BLaER1 treated with 17β-estradiol and CSF1 and Interleukin-3, amounts not matched to agents 10 nM and 100 nM (cell line): ENCODE results near the gene PRDX6.

Experiments used
- H3K27ac ChIP-seq, 11 experiments: shearing (Covaris generic); formaldehyde crosslinking; 2 replicates each; pipeline ENCODE4 v1.8.1; 2022
- H3K27me3 ChIP-seq, 11 experiments: shearing (Covaris generic); formaldehyde crosslinking; 2 replicates each; pipeline ENCODE4 v1.8.1; 2022
- H3K36me3 ChIP-seq, 11 experiments: shearing (Covaris generic); formaldehyde crosslinking; 2 replicates each; pipeline ENCODE4 v1.8.1; 2022
- H3K4me1 ChIP-seq, 10 experiments: shearing (Covaris generic); formaldehyde crosslinking; 2 replicates each; pipeline ENCODE4 v1.8.1; 2022
- H3K4me2 ChIP-seq, 11 experiments: shearing (Covaris generic); formaldehyde crosslinking; 2 replicates each; pipeline ENCODE4 v1.8.1; 2022
- H3K4me3 ChIP-seq, 10 experiments: shearing (Covaris generic); formaldehyde crosslinking; 2 replicates each; pipeline ENCODE4 v1.8.1; 2022
- H3K9ac ChIP-seq, 11 experiments: shearing (Covaris generic); formaldehyde crosslinking; 2 replicates each; pipeline ENCODE4 v1.8.1; 2022
- H3K9me3 ChIP-seq, 11 experiments: shearing (Covaris generic); formaldehyde crosslinking; replicated peaks in 1 of 11; 2 replicates each; pipeline ENCODE4 v1.8.1; 2022
- H4K20me1 ChIP-seq, 11 experiments: shearing (Covaris generic); formaldehyde crosslinking; 2 replicates each; pipeline ENCODE4 v1.8.1; 2022
- Cebpa-rat ChIP-seq, 11 experiments: shearing (Covaris generic); IDR thresholded peaks; 2 replicates each; pipeline ENCODE4 v1.8.1; 2022

PRDX6 gene

DNA sequence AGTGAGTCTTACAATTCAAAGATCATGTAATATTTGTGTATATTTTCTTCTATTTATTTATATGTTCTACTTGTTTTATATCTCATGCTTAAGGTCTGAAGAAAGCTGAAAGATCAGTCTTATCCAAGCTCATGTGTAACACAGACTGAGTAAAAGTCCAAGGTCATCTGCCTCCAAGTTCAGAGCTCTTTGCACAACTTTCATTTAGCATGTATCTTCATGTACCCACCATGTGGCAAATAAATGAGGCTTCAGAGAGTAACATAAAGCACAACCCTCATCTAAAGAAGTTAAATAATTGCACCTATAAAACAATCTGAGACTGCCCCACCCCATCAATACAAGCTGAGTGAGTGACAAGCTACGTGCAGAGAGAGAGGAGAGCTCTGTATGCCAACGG, 38.5 kb upstream of the PRDX6 start:
- H4K20me1 ChIP-seq: no peaks in the 10 kb centered on the region
- no peak overlapping the region for H3K4me3 ChIP-seq
- H3K36me3 ChIP-seq: peaks cover 0 to 8% (median 0%) of the 10 kb centered on the region in 11 experiments; a peak in 3 of 22 replicates
- no peak overlapping the region for H3K9ac ChIP-seq
- H3K27ac ChIP-seq: no peak overlapping the region
- H3K4me1 ChIP-seq: no peaks in the 10 kb centered on the region
- H3K4me2 ChIP-seq: no peak overlapping the region
- H3K9me3 ChIP-seq: 0 out of 22 replicates have a peak, but pooled peaks cover 0 to 3% (median 0%) of the 10 kb centered on the region in 11 experiments
- no peak for TF ChIP-seq Cebpa-rat (IDR thresholded peaks at IDR 0.05)
- H3K27me3 ChIP-seq: no peaks in the 10 kb centered on the region

DNA sequence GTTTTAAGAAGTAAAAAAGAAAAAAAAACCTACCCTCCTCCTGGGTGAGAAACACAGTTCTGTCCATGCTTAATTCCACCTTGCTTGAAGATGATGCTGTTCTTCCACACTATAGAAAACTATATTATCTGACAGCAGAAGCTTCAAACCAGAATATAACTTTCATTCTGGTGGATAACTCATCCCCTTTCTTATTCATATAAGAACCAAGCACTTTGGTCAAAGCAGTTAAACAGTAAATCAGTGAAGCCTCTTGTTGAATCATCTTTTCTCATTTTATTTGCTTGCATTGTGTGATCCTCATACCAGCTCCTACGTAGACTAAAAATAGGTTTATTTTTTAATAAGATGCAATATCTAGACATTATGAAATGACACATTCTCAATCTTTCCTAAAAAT, 36.7 kb upstream of the PRDX6 start:
- H3K4me1 ChIP-seq: peaks cover 0 to 5% (median 0%) of the 10 kb centered on the region in 10 experiments; a peak in 3 of 20 replicates
- no peak overlapping the region for H3K4me3 ChIP-seq
- H3K9ac ChIP-seq: no peak overlapping the region
- no peak for TF ChIP-seq Cebpa-rat (IDR thresholded peaks at IDR 0.05)
- peaks cover 0 to 8% (median 0%) of the 10 kb centered on the region in 11 experiments; a peak in 3 of 22 replicates for H3K36me3 ChIP-seq
- no peak overlapping the region for H3K4me2 ChIP-seq
- no peak overlapping the region for H3K27ac ChIP-seq
- H3K27me3 ChIP-seq: no peaks in the 10 kb centered on the region
- peaks cover 0 to 13% (median 4%) of the 10 kb centered on the region in 11 experiments; a peak in 16 of 22 replicates for H3K9me3 ChIP-seq
- H4K20me1 ChIP-seq: no peaks in the 10 kb centered on the region

DNA sequence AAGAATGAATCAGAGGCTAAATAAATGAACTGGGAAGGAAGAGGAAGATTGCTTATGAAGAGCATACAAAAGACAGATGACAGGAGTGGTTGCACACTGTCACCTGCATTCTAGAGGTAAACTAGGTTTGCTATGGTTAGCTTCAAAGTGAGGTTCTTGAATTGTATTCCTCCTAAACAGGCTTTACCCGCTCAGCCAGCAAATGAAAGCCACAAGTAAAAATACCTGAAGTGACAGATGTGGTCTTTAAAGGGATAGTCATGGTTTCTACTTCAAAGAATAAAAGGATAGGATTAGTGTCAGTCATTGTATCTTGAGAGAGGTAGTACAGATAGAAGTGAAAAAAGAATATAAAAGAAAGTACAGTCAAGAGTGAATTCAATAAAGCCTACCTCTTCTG, 32.4 kb upstream of the PRDX6 start:
- peaks cover 0 to 5% (median 0%) of the 10 kb centered on the region in 10 experiments; a peak in 3 of 20 replicates for H3K4me1 ChIP-seq
- no peak for TF ChIP-seq Cebpa-rat (IDR thresholded peaks at IDR 0.05)
- peaks cover 8 to 20% (median 11%) of the 10 kb centered on the region in 11 experiments; a peak in 15 of 22 replicates for H3K36me3 ChIP-seq
- H3K27ac ChIP-seq: no peak overlapping the region
- no peaks in the 10 kb centered on the region for H4K20me1 ChIP-seq
- H3K9me3 ChIP-seq: peaks cover 19 to 33% (median 25%) of the 10 kb centered on the region in 11 experiments
- no peak overlapping the region for H3K9ac ChIP-seq
- H3K27me3 ChIP-seq: no peaks in the 10 kb centered on the region
- H3K4me2 ChIP-seq: no peak overlapping the region
- H3K4me3 ChIP-seq: no peak overlapping the region

DNA sequence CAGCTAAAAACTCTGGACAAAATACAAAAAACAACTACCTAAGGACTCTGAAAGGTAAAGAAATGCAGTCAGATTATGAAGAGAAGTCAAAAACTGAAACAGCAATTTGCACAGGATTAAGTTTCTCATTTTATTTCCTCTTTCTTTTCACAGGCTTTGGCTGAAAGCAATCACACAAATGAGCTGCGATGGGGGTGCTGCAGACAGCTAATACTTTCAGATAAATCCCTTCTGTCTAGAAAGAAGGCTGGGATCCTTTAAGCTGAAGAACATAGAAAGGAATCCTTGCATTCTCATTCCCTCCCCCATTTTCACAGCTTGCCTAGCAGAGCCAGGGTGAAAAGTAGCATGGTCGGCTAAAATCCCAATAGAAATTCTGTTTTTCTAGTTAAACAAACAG, 32.0 kb upstream of the PRDX6 start:
- H3K9ac ChIP-seq: no peak overlapping the region
- H3K4me3 ChIP-seq: no peak overlapping the region
- peaks cover 8 to 20% (median 11%) of the 10 kb centered on the region in 11 experiments; a peak in 15 of 22 replicates for H3K36me3 ChIP-seq
- H3K27ac ChIP-seq: no peak overlapping the region
- peaks cover 0 to 5% (median 0%) of the 10 kb centered on the region in 10 experiments; a peak in 3 of 20 replicates for H3K4me1 ChIP-seq
- no peaks in the 10 kb centered on the region for H3K27me3 ChIP-seq
- H3K9me3 ChIP-seq: peaks cover 19 to 33% (median 25%) of the 10 kb centered on the region in 11 experiments
- no peaks in the 10 kb centered on the region for H4K20me1 ChIP-seq
- no peak overlapping the region for H3K4me2 ChIP-seq
- TF ChIP-seq Cebpa-rat (IDR thresholded peaks at IDR 0.05): no peak

DNA sequence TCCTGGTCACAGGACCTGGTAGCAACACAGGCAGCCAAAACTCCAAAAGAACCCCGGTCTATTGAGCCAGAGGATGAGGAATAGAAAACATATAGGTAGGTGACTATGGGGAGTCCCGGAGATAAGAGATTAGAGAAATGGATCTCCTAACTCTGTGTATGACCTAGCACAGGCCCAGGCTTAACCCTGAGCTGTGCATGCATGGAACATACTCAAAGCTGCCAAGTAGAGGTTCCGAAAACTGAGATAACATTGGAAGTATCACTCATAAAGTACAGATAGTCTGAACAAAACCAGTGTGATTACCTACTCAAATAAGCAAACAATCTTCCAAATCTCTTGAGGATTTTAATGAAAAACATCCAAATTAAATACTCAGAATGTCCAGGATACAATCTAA, 31.5 kb upstream of the PRDX6 start:
- Histone ChIP-seq H3K4me3 (no peak overlapping the region), H4K20me1 (no peaks in the 10 kb centered on the region), H3K27me3 (no peaks in the 10 kb centered on the region), H3K9ac (no peak overlapping the region), H3K27ac (no peak overlapping the region), H3K9me3 (peaks cover 19 to 33% (median 25%) of the 10 kb centered on the region in 11 experiments), H3K4me2 (no peak overlapping the region), H3K36me3 (peaks cover 8 to 20% (median 11%) of the 10 kb centered on the region in 11 experiments; a peak in 15 of 22 replicates), H3K4me1 (peaks cover 0 to 5% (median 0%) of the 10 kb centered on the region in 10 experiments; a peak in 3 of 20 replicates)
- TF ChIP-seq Cebpa-rat (IDR thresholded peaks at IDR 0.05): no peak

DNA sequence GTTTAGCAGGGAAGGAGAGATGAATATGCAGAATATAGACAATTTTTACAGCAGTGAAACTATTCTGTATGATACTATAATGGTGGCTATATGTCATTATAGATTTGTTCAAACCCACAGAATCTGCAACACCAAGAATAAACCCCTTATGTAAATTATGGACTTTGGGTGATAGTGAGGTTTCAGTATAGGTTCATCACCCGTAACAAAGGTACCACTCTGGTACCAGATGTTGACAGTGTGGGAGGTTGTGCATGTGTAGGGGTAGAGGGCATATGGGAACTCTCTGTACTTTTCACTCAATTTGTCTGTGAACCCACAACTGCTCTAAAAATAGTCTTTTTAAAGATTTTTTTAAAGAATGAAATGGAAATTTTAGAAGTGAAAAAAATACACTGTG, 29.9 kb upstream of the PRDX6 start:
- Histone ChIP-seq H3K4me3 (no peak overlapping the region), H3K27ac (no peak overlapping the region), H3K9ac (no peak overlapping the region), H3K4me2 (no peak overlapping the region), H3K9me3 (peaks cover 19 to 33% (median 25%) of the 10 kb centered on the region in 11 experiments), H3K36me3 (peaks cover 8 to 20% (median 11%) of the 10 kb centered on the region in 11 experiments; a peak in 14 of 22 replicates), H3K27me3 (no peaks in the 10 kb centered on the region), H3K4me1 (peaks cover 0 to 5% (median 0%) of the 10 kb centered on the region in 10 experiments; a peak in 3 of 20 replicates), H4K20me1 (no peaks in the 10 kb centered on the region)
- no peak for TF ChIP-seq Cebpa-rat (IDR thresholded peaks at IDR 0.05)

DNA sequence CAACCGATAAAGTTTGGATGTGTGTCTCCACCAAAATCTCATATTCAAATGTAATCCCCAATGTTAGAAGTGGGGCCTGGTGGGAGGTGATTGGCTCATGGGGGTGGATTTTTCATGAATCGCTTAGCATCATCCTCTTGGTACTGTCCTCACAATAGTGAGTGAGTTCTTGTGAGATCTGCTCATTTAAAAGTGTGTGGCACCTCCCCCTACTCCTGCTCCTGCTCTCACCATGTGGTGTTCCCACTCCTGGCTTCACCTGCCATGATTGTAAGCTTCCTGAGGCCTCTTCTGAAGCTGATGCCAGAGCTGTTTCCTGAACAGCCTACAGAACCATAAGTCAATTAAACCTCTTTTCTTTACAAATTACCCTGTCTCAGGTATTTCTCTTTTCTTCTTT, 28.2 kb upstream of the PRDX6 start:
- H4K20me1 ChIP-seq: no peaks in the 10 kb centered on the region
- H3K4me1 ChIP-seq: peaks cover 0 to 5% (median 0%) of the 10 kb centered on the region in 10 experiments; a peak in 3 of 20 replicates
- no peak overlapping the region for H3K9ac ChIP-seq
- H3K9me3 ChIP-seq: peaks cover 19 to 27% (median 24%) of the 10 kb centered on the region in 11 experiments
- H3K27me3 ChIP-seq: no peaks in the 10 kb centered on the region
- H3K36me3 ChIP-seq: peaks cover 8 to 20% (median 11%) of the 10 kb centered on the region in 11 experiments; a peak in 14 of 22 replicates
- no peak overlapping the region for H3K4me2 ChIP-seq
- no peak overlapping the region for H3K27ac ChIP-seq
- TF ChIP-seq Cebpa-rat (IDR thresholded peaks at IDR 0.05): no peak
- no peak overlapping the region for H3K4me3 ChIP-seq

DNA sequence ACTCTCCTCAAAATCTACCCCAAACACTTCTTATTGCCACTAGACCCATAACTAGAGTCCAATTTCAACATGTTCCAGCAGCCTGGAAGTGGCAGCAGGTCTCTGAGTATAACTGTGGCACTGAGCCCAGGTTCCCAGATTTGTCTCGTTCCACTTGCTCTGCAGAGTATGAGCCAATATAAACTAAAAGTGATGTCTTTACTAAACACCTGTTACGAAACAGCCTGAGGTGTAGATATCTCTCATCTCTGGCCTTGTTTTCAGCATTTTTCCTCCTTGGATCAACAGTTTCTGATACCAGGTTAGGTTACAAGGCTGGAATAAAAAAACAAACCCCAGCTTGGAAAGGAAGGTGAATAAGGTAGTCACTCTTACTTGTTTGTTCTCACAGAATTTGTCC, 25.2 kb upstream of the PRDX6 start:
- H3K9ac ChIP-seq: no peak overlapping the region
- peaks cover 0 to 25% (median 5%) of the 10 kb centered on the region in 11 experiments; a peak in 9 of 22 replicates for H3K36me3 ChIP-seq
- no peaks in the 10 kb centered on the region for H3K4me1 ChIP-seq
- no peaks in the 10 kb centered on the region for H3K27me3 ChIP-seq
- H4K20me1 ChIP-seq: no peaks in the 10 kb centered on the region
- no peak overlapping the region for H3K4me2 ChIP-seq
- H3K9me3 ChIP-seq: peaks cover 4 to 6% (median 4%) of the 10 kb centered on the region in 11 experiments; a peak in 16 of 22 replicates
- no peak overlapping the region for H3K27ac ChIP-seq
- no peak overlapping the region for H3K4me3 ChIP-seq
- no peak for TF ChIP-seq Cebpa-rat (IDR thresholded peaks at IDR 0.05)

DNA sequence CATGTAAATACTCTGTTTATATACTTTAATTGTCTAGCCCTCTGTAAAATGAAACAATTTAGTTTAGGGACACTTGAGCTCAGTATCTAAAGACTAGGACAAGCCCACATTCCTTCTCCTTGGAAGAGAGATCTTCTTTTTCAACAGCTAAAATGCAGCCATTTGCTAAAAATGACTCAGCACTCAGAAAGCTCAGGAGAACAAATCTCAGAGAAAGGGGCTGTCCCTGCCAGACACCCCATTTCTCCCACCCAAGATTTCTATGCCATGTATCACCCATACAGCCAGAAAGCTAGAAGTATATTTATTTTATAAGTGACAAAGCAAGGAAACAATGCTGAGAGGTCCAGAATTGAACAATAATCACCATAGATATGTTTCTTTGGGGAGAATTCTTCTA, 23.2 kb upstream of the PRDX6 start:
- no peak overlapping the region for H3K9ac ChIP-seq
- H4K20me1 ChIP-seq: no peaks in the 10 kb centered on the region
- H3K27me3 ChIP-seq: no peaks in the 10 kb centered on the region
- H3K27ac ChIP-seq: no peak overlapping the region
- TF ChIP-seq Cebpa-rat (IDR thresholded peaks at IDR 0.05): no peak
- no peak overlapping the region for H3K4me2 ChIP-seq
- peaks cover 0 to 20% (median 4%) of the 10 kb centered on the region in 11 experiments; a peak in 6 of 22 replicates for H3K36me3 ChIP-seq
- H3K4me3 ChIP-seq: no peak overlapping the region
- H3K4me1 ChIP-seq: no peaks in the 10 kb centered on the region
- H3K9me3 ChIP-seq: no peaks in the 10 kb centered on the region; a peak in 1 of 22 replicates
